UCSD-AML1 (cell line): ENCODE measurements around the gene CHCHD3.
"Not testable (repeated sequence)": the region's sequence is repeated elsewhere in the genome, so short reads cannot be mapped to it uniquely, and the experiment has no call there.

Source experiments
- DNase-seq: peaks from one replicate; lab custom pipeline; 2025; ENCODE audit not compliant: unreplicated experiment; lab: John Stamatoyannopoulos, UW

The CHCHD3 gene

DNA sequence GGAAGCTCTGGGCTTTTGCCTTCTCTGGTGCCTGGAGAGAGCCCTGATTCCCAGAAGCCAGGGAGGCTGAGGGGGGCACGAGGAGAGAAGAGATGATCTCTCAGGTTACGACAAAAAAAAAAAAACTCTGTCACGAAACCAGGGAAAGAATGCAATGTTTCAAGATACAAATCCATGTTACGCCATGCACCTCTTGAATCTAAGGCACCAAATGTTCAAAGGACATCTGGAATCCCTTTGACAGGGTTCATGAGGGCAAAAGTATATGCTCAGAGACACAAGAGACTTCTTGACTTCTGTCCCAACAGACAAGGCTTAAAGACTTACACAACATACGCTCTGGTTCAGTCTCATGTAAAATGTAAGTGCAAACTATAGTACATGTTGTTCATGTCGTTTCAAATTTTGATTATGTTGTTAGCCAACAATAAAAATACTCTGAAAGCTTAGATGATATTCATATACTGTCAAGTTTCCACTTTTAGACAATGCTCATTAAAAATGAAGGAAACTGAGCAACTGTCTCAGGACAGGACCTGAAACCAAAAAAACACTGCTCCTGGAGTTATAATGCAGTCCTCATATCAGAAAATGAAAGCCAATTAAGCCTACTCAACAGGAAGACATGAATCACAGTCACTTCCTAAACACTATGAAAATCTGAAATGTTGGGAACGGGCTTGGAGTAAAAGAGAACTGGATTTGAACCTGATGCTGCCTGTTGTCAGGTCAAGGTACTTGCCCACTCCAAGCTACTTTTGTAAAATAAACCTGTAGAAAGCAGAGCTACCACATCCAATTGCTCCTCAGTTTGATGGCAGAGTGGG lies 72.3 kb downstream of the CHCHD3 start:
- DNase-seq: no peak

DNA sequence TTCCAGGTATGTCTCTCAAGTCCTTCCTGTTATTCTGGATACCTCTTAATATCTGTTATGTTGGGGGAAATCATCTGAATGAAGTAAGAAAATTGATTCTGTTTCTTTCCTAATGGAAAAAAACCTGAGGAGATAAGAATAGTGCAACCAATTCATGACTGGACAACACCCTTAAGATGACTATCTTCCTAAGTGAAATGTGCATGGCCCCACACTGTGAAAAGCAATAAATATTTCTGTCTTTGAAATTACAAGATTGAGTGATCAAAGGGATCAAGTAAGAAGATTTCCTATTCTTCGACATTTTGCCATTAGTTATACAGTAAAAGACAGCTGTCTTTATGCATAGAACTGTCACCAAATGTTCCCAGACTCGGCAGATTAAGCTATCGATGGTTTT lies 73.9 kb downstream of the CHCHD3 start:
- no peak for DNase-seq

DNA sequence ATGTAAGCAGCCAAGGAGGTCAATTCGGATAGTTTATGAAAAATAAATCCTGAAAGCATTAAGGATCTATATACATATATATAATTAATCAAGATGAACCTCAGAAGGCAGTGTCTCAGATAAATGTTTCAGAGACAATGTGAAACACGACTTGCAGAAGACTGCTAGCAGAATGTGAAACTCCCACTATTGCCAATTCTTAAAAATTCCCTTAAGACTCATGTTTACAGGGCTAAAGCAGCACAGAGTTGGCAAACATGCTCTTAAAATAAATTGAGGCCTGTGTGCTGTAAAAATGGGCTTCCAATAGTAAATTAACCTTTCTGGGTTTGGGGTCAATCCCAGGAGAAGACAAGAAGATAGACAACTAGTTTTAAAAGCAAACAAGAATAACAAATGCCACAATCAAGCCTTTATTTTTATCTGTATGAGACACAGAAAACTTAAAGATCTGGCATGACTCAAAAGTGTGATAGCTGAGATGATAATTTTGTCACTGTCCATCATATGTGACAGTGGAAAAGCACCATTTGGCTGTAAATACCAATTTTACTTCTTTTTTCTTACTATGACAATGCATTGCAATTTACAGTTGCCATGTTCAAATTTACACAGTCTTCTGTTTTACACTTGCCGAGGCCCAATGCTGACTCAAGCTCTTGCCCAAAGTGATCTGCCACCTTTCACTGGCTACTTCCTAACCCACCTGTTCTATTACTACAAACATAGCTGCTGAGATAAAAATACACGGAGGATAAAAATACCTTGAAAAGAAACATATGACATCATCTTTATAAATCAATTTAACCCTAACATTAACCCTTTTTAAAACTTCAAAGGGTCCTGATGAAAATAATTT lies 78.6 kb downstream of the CHCHD3 start:
- DNase-seq: no peak

DNA sequence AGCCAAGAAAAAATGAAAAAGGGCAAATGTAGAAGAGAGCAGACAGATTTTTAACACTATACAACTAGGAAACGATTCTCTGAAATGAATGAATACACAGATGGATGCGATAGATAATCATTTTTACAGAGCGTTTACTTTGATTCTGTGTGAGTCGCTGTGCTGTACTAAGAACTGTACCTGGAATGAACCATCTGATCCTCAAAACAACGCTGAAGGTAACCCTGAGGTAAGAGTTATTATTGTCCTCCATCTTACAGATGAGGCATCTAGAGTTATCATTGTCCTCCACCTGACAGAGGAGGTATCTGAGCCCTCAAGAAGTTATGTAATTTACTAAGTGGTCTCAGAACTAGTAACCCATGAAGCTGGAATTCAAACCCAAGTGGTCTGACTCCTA lies 80.2 kb downstream of the CHCHD3 start:
- DNase-seq: no peak

DNA sequence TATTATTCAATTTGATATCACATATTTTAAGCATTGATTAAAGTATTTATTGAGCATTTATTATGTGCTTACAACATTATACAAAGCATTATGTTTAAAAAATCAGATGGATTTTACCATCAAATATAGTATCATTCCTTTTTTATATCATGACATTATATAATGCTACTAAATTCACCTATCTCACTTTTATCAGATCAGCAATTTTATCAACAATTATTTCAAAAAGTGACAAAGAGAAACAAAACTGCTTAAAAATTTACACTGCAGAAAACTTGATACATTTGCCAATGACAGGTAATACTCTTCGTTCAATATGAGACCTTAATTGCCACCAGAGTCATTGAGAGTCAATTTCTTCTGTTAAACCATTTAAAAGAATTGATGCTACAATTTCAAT lies 82.0 kb downstream of the CHCHD3 start:
- no peak for DNase-seq

DNA sequence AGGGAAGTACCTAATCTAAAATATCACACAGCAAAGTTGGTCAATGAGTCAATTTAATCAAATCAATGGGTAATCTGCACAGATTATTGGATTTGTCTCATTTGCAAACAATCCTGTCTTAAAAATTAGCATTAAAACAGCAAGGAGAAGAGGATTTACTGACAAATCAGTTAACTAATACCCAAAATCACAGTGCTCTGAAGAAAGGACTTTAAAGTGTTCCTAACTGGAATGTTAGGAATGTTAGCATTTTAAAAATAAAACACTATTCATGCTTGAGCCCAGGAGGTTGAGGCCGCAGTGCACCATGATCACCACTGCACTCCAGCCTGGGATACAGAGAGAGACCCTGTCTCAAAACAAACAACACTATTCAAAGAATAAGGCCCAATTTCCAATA lies 83.1 kb downstream of the CHCHD3 start:
- DNase-seq: no peak

DNA sequence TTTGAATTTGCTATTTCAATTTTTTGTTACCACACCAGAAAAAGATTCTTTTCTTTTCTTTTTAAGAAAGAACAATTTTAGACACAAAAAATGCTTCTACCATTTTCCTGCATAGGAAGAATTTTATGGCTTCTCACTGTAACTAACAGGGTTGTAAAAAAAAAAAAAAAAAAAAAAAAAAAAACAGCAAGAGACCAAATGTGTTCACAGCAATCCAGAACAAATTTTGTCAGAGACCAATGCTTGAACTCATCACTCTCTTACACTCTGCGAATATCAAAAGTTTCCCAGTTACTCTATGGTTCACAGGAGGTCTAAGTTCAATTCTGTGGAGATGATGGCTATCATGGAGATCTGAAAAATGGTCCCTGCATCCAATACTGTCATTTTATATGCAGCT lies 84.4 kb downstream of the CHCHD3 start:
- no peak for DNase-seq

DNA sequence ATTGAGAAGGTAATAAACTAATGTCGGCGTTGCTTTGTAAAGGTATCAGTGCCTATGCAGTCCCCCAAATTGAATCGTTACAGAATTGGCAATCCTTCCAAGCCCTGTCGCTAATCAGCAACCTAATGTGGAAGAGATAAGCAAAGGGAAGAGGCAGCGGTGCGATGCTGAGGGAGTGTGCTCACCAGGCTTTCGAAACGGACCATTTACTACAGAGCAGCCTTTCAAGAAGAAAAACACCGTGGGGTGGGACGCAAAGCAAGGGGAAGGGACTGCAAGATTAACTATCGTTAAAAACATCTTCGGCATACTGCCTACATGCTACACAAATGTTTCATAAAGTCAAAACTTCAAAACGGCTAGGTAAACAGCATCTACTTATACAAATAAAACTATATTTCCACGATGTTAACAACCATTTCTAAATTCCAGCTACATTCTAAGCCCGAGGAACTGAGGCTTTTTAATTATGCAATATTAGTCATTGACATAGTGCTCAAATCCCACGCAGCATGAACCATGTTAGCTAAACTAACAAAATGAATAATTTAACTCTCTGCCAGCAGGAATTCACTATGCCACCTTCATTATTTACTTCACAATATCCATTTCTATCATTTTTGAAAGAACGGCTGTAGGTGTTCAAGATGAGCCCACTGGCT lies 85.2 kb downstream of the CHCHD3 start:
- DNase-seq: no peak

DNA sequence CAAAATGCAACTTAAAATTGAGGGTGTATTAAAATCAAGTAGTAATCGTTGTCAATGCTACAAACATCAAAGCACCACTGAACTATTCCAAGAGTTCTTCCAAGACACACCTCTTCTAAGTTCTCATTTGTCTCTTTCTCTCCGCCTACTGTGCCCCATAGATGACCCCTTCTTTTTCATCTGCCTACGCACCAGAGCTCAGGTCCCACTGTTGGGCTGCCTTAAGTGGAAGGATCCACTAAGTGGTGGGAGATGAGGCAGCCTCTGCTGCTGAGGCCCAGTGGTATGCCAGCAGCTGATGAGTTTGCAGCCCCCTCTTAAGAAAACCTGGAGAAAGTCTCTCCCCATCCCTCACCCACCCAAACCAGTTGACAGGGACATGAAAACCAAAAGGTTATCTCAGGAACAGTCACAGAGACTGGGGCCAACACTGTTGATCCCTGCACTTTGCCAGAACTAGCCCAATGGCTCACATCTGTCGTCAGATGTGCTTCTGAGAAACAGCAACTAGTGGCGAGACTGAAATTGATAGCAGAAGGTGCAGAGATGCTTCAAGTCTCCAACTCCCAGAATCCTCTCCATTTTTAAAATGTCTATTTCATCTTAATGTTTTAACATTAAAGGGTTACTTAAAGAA lies 88.4 kb downstream of the CHCHD3 start:
- no peak for DNase-seq

DNA sequence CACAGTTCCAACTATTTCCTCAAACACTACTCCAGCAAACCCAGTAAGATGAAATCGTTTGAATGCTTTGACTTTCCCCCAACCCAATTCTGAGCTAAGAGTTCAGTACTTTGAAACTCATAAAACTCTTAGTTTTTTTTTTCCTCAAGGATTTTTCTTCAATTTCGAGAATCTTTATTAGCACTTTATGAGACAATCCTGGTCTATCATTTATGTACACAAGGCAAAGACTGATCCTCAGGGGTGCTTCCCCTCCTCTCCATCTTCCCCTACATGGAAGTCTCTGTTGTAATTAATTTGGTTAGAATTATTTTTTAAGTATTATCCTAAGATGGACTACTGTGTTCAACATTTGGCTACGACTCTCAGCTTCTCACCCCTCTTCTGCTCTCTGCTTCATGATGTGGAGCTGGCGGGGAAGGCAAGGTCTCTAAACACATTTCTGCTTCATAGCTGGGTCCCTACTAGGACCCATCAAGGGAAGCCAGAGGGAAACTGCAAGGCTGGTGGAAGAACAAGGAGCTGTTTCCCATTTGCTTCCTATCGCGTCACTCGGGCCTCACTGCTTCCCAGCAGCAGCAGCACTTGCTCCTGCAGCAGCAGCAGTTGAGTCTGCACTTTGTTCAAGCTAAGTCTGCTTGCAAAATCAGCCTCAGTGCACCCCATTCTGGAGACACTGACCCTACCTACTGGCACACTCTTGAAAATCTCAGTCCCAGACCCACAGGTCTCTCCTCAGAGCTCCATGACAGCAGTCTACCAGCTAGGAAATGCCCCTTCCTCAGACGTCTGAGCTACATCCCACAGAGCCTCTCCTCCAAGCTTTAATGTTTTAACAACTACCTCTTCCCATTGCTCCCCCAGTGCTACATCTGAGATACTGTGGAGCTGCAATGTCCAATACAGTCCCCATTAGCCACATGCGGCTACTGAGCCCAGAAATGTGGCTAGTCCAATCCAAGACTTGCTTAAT lies 90.0 kb downstream of the CHCHD3 start:
- no peak for DNase-seq

DNA sequence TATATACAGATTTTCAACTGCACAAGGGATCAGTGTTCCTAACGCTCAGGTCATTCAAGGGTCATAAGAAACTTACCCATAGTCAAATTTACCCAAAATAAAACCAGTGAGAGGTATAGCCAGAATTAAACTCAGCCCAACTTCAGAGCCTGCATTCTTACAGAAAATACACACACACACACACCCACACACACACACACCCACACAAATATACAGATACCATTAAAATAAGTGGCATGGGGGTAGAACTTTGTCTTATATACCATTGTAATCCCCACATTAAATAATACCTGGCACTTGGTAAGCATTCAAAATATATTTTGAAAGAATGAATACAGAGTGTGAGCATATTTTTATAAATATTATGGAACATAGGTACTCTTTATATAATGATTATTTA lies 93.8 kb downstream of the CHCHD3 start:
- no peak for DNase-seq

DNA sequence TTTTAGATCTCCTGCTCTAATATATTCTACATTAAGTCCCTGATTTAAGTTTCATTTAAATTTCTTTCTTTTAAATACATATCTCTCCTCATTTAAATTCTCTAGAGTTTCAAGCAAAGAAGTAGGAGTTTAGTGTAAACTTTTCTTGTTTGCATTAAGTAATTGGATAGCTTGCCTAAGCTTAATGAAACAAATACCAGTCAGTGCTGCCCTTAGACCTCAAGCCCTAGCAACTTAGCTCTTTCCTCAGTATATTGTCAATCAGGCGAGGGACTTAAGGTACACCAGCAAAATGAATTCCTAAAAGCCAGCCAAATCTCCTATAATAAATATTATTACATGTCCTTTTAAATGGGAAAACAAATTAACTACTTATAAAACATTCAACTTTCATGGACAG lies 101.5 kb downstream of the CHCHD3 start:
- no peak for DNase-seq

DNA sequence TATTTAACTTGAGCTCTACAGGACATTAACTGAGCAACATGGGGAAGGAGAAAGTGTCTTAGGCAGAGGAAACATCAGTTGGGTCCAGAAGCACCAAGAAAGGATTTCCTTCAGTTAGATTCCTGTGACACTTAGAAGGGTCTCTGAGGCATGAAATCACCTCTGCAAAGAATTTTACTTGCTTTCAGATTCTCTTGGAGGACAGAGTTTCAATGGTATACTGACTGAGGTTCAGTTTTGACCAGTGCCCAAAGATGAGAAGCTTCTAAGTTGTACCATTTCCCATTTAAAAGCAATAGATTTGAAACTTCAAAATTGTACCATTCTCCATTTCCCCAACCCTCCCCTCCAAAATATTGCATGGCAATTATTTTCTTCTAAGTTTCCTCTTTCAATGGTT lies 102.4 kb downstream of the CHCHD3 start:
- DNase-seq: no peak

DNA sequence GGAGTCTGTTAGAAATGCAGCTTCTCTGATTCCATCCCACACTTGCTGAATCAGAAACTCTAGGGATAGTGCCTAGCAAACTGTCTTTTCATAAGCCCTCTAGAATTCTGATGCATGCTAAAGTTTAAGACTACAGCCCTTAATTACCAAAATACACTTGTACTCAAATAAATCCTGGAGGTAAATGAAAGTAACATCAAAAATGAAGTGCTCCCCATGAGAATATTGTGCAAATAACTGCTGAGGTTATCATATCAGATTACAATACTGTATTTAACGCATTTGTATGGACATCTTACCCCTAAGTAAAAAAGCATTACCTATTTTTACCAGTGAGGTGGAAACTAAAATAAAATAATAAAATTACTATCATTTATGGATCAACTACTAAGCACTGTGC lies 104.7 kb downstream of the CHCHD3 start:
- no peak for DNase-seq

DNA sequence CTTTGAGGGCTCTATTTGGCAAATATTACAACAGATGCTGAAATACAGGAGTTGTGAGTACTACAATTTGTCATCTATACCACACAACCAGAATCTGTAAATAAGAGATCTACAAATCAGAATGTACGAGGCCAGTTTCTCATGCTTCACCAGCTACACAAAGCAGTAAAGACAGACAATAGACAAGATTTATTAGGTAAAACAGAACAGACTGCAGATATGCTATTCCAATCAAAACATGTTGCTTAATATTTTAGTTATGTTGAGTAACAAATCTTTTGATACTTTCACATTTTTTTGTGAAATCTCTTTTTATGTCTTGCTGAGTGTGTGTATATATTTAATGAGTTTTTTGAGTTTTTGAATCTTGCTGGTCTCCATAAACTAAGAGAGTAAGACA lies 109.1 kb downstream of the CHCHD3 start:
- DNase-seq: no peak

DNA sequence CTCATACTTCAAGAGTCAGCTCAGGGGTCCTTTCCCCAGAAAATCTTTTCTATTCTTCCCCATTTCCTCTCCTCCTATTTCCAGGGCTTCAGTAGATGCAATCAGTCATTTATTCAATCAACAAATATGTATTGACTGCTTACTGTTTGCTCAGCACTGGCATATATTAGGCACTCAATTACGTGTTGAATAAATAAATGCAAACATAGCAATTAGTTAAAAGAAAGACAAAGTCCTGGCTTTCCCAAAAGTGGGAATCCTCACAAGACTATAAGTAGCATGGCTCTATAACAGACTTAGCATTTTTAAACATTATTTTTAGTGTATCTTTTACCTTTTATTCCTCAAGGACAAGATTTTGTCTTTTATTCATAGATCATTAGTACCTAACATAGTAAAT lies 111.6 kb downstream of the CHCHD3 start:
- DNase-seq: no peak

DNA sequence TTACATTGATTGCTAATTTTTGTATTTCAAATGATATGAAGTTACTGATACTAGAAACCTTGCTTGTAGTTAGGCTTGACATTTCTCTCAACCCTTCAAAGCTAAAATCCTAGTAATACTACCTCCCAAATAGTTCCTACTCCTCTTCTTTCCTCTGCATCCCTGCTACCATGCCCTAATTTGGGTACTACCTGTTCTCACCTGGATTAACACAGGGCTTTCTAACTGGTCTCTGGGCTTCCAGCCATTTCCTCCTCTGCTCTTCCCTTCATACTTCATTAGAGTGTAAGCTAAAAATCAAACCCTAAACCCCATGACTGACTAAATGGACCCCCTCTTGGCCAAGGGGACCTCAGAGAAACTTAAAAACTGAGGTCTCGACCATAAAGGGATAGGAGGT lies 112.4 kb downstream of the CHCHD3 start:
- no peak for DNase-seq

DNA sequence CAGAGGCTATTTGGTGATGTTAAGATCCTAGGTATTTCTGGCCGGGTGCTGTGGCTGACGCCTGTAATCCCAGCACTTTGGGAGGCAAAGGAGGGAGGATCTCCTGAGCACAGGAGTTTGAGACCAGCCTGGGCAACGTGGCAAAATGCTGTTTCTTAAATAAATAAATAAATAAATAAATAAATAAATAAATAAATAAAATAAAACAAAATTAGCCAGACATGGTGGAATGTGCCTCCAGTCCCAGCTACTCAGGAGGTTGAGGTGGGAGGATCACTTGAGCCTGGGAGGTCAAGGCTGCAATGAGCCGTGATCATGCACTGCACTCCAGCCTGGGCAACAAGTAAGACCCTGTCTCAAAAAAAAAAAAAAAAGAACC lies 114.4 kb downstream of the CHCHD3 start:
- DNase-seq: not testable (repeated sequence)

DNA sequence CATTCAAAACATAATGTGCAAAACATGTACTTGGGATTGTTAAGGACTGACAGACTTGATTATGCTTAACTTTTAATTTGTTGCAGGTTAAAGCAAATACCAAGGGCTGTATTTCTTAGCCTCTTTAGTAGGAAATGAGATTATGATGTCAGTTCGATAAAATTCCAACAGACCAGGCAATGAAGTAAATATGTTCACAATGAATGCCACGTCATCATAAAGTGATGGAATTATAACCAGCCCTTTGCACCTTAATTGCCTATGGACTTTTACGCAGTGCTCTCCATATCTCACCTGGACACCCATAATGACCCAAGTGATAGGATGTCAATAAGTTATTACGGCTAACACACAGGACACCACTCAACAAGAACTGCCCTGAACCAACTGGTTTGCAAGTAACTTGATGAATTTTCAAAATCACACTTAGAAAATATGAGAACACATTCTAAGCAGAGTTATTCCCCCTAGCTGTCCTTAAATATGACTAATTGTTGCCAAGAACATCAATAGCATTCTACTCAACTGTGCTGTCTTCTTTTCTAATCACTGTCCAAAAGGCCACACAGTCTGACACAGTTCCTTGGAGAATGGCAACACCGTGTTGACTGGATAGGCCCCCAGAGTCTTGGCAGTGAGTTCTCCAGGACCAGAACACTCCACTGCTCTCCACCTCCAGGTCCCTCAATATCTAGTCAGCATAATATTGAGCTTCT lies 115.0 kb downstream of the CHCHD3 start:
- DNase-seq: no peak

DNA sequence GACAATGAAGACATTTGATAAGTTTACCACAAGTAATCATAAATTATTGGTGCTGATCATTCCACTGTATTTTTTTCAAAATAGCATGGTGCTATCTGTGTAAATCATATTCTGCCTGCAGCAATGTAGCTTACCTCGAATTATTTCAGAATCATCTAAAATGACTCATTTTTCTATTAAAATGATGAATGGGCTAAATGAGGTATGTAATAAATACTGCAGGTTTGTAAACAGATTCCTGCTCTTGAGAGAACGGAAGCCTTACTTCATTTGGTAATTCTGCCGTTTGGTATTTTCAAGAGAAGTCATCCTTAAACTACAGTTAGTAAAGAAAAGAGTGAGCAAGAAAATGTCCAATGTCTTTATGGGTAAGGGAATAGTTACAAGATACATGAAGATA lies 115.9 kb downstream of the CHCHD3 start:
- DNase-seq: no peak
